ENCODE results near the gene DEPP1. TPM values are rescaled to one million over a fixed set of nuclear protein-coding genes. Genes with fewer than 3 reads are reported as not detected.
A peak's percentile ranks its signal among the peaks of the same experiment; 100 is the strongest.

The DEPP1 gene
- total and polyA plus RNA-seq, 2 of the 4 experiments (the other 2 are of a cell fraction): 13.6 to 30.0 TPM

GRCh38 chr10:45001381-45002148 lies 23.0 kb upstream of the DEPP1 start:
- H3K4me1 ChIP-seq (ENCODE audit: control insufficient read depth, insufficient read depth, low read length): peaks cover 14% of the 10 kb centered on the region
- no peaks in the 10 kb centered on the region for H4K20me1 ChIP-seq (ENCODE audit: insufficient read depth, low read length)
- H4K5ac ChIP-seq (ENCODE audit: low read depth, low read length): peak overlapping the region; percentile 88
- peak overlapping the region; percentile 85 for H3K4me2 ChIP-seq (ENCODE audit: low read depth, low read length)
- peak overlapping the region; percentile 95 for H2AK9ac ChIP-seq (replicated peaks; ENCODE audit: low read depth, low read length, poor library complexity)
- H4K91ac ChIP-seq (ENCODE audit: insufficient read depth, low read depth, low read length): peak overlapping the region; percentile 99
- peak overlapping the region; percentile 81 for H3K9ac ChIP-seq (ENCODE audit: low read depth, low read length)
- peak overlapping the region; percentile 100 for H3K23ac ChIP-seq (ENCODE audit: low read depth, low read length)
- peak overlapping the region; percentile 51 for H3K4me3 ChIP-seq (ENCODE audit: insufficient read depth, low read depth, low read length)
- intact Hi-C loops (cut with micrococcal nuclease): loop anchor here (2.0 to 10.0 kb wide), 3 partner anchors 21 to 463 kb away; no protein-coding TSS in a partner anchor
- H2BK120ac ChIP-seq (ENCODE audit: low read depth, low read length): peak overlapping the region; percentile 94
- no peaks in the 10 kb centered on the region for H3K27me3 ChIP-seq (ENCODE audit: control insufficient read depth, insufficient read depth, low read length)
- peaks cover 16 to 41% of the 10 kb centered on the region in 2 experiments for H3K79me1 ChIP-seq (ENCODE audit: low read depth in 1 of 2, low read length in 2 of 2)
- peak overlapping the region; percentile 86 for H2AK5ac ChIP-seq (ENCODE audit: low read depth, low read length)
- POLR2A ChIA-PET (ENCODE audit: unreplicated experiment): interaction anchor here (0.7 kb wide), 1 partner anchor 21 kb away, joined by 3 read pairs; no protein-coding TSS in a partner anchor
- peak; percentile 69 for DNase-seq
- peak overlapping the region; percentile 74 for H3K27ac ChIP-seq (ENCODE audit: insufficient read depth, low read length)
- H3K56ac ChIP-seq (ENCODE audit: extremely low read depth, insufficient read depth, low read length): peak overlapping the region; percentile 97
- H2BK20ac ChIP-seq (ENCODE audit: low read depth, low read length): peak overlapping the region; percentile 81
- no TSS peak for BruUV-seq (replicated peaks)
- H3K9me1 ChIP-seq (ENCODE audit: insufficient read depth, low read length): peaks cover 20% of the 10 kb centered on the region
- H3K9me3 ChIP-seq (ENCODE audit: control insufficient read depth, insufficient read depth, low read length): no peaks in the 10 kb centered on the region
- H2AFZ ChIP-seq (replicated peaks; ENCODE audit: low read length, poor library complexity): peak overlapping the region; percentile 91
- peak; percentile 65 for ATAC-seq (ENCODE audit: low read depth)
- H3K4ac ChIP-seq (ENCODE audit: low read depth, low read length): peak overlapping the region; percentile 99
- peak overlapping the region; percentile 80; the same call in 2 of the 3 replicates for H2BK15ac ChIP-seq (ENCODE audit: low read depth, low read length)
- peaks cover 6% of the 10 kb centered on the region for H3K36me3 ChIP-seq (ENCODE audit: control insufficient read depth, insufficient read depth, low read length)
- 0% methylated on average over 6 of the region's 13 CpGs; no CpG with 5 or more reads in 1 of the 2 experiments for WGBS, 2 experiments (ENCODE audit: extremely low coverage in 2 of 2, insufficient read length in 1 of 2)
- CTCF ChIA-PET: interaction anchor here (0.6 to 2.3 kb wide), 5 partner anchors 18 to 69 kb away, joined by 3 to 7 read pairs (median 4); no protein-coding TSS in a partner anchor
- in situ Hi-C loops (cut with MboI; ENCODE audit: low sequenced_read_pairs): no loop called here
- H2BK5ac ChIP-seq (ENCODE audit: low read depth, low read length, poor library complexity, severe bottlenecking): peak overlapping the region; percentile 91
- H4K8ac ChIP-seq (ENCODE audit: low read depth in 2 of 2, low read length in 2 of 2): peak overlapping the region; percentile 82 to 100
- peak overlapping the region; percentile 100 for H3K14ac ChIP-seq (replicated peaks; ENCODE audit: low read depth, low read length)
- dilution Hi-C loops (cut with HindIII; ENCODE audit: low sequenced_read_pairs, unreplicated experiment): no loop called here
- H3K18ac ChIP-seq (ENCODE audit: low read depth, low read length): peak overlapping the region; percentile 88
- TF ChIP-seq SMC3 (IDR thresholded peaks at IDR 0.05; ENCODE audit: low read depth, low read length) (no peak), RAD21 (IDR thresholded peaks at IDR 0.05; ENCODE audit: low read length) (no peak), CHD1 (IDR thresholded peaks at IDR 0.05; ENCODE audit: low read depth, low read length) (0 out of 2 replicates have a peak, but pooled peaks have one; percentile 14), CTCF (conservative IDR thresholded peaks at IDR 0.05; ENCODE audit: low read depth, low read length) (no peak), FOS (IDR thresholded peaks at IDR 0.05; ENCODE audit: low read depth, low read length) (no peak), MAFK (IDR thresholded peaks at IDR 0.05; ENCODE audit: low read depth, low read length) (no peak), RFX5 (IDR thresholded peaks at IDR 0.05; ENCODE audit: low read depth, low read length) (no peak), MXI1 (IDR thresholded peaks at IDR 0.05; ENCODE audit: borderline replicate concordance, low read depth, low read length) (0 out of 2 replicates have a peak, but pooled peaks have one; percentile 12), ELK1 (IDR thresholded peaks at IDR 0.05; ENCODE audit: borderline replicate concordance, low read depth, low read length) (no peak), MAZ (IDR thresholded peaks at IDR 0.05; ENCODE audit: borderline replicate concordance, low read depth, low read length) (no peak), RCOR1 (IDR thresholded peaks at IDR 0.05; ENCODE audit: insufficient replicate concordance, low read length) (no peak), CEBPB (IDR thresholded peaks at IDR 0.05; ENCODE audit: low read depth, low read length) (peak; percentile 89), POLR2A (IDR thresholded peaks at IDR 0.05; ENCODE audit: low read depth, low read length) (no peak), NFE2L2 (IDR thresholded peaks at IDR 0.05; ENCODE audit: low read depth, low read length) (no peak)

All from IMR-90 (cell line).